ENCODE measurements around the gene SH3GLB2. TPM values are rescaled to one million over a fixed set of nuclear protein-coding genes. Genes with fewer than 3 reads are reported as not detected.

The SH3GLB2 gene
- total RNA-seq (ENCODE audit: insufficient read depth, low replicate concordance): 28.4 TPM

- peak; percentile 94 for DNase-seq (ENCODE audit: low spot score)
Observed at GRCh38 chr9:129028192-129028966, at the start of gene SH3GLB2. TSS of gene SH3GLB2 (minus strand) at chr9:129028331. CDS start at chr9:129028154, 177 bp downstream.

- DNase-seq (ENCODE audit: low spot score): no peak
Observed at GRCh38 chr9:129077236-129077635, 49.1 kb upstream of the SH3GLB2 start.

GRCh38 chr9:129076640-129077037, 48.5 kb upstream of the SH3GLB2 start:
- DNase-seq (ENCODE audit: low spot score): no peak

- DNase-seq (ENCODE audit: low spot score): no peak
Observed at GRCh38 chr9:129075996-129076639, 48.0 kb upstream of the SH3GLB2 start.

- no peak for DNase-seq (ENCODE audit: low spot score)
Observed at GRCh38 chr9:129074106-129074505, 46.0 kb upstream of the SH3GLB2 start.

GRCh38 chr9:129073404-129073803, 45.3 kb upstream of the SH3GLB2 start:
- DNase-seq (ENCODE audit: low spot score): no peak

GRCh38 chr9:129072171-129072570, 44.0 kb upstream of the SH3GLB2 start:
- no peak for DNase-seq (ENCODE audit: low spot score)

- DNase-seq (ENCODE audit: low spot score): no peak
Observed at GRCh38 chr9:129071526-129072126, 43.5 kb upstream of the SH3GLB2 start.

GRCh38 chr9:129070696-129071525, 42.8 kb upstream of the SH3GLB2 start:
- no peak for DNase-seq (ENCODE audit: low spot score)

- DNase-seq (ENCODE audit: low spot score): no peak
Observed at GRCh38 chr9:129069862-129070641, 41.9 kb upstream of the SH3GLB2 start.

- peak; percentile 57 for DNase-seq (ENCODE audit: low spot score)
Observed at GRCh38 chr9:129068990-129069861, 41.1 kb upstream of the SH3GLB2 start.

GRCh38 chr9:129068110-129068509, 40.0 kb upstream of the SH3GLB2 start:
- DNase-seq (ENCODE audit: low spot score): no peak

GRCh38 chr9:129064499-129064908, 36.4 kb upstream of the SH3GLB2 start:
- no peak for DNase-seq (ENCODE audit: low spot score)

- no peak for DNase-seq (ENCODE audit: low spot score)
Observed at GRCh38 chr9:129063061-129063460, 34.9 kb upstream of the SH3GLB2 start.

- no peak for DNase-seq (ENCODE audit: low spot score)
Observed at GRCh38 chr9:129060991-129061390, 32.9 kb upstream of the SH3GLB2 start.

GRCh38 chr9:129059796-129060785, 32.0 kb upstream of the SH3GLB2 start:
- no peak for DNase-seq (ENCODE audit: low spot score)

GRCh38 chr9:129058965-129059795, 31.0 kb upstream of the SH3GLB2 start:
- DNase-seq (ENCODE audit: low spot score): no peak
